Measurements from ENCODE around the gene UBXN7.

DNA sequence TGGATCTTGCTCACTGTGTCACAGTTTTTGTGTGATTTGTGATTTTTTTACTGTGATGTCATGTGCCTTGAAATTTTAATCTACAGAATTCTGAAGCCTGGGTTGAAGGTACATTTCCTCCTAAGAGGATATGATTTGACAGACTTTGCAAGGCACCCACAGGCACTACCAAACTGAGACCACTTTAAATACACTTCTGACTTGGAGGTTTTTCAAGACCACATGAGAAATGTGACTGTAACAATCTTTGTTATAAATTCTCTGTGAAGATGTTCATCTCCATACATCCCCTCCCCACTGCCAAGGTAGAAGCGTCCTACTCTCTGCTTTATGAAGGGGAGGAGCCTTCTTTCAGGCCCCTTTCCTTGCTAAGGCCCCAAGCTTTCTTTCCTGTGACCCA is 22.8 kb downstream of the UBXN7 start:
- TF ChIP-seq, protein P1, sequence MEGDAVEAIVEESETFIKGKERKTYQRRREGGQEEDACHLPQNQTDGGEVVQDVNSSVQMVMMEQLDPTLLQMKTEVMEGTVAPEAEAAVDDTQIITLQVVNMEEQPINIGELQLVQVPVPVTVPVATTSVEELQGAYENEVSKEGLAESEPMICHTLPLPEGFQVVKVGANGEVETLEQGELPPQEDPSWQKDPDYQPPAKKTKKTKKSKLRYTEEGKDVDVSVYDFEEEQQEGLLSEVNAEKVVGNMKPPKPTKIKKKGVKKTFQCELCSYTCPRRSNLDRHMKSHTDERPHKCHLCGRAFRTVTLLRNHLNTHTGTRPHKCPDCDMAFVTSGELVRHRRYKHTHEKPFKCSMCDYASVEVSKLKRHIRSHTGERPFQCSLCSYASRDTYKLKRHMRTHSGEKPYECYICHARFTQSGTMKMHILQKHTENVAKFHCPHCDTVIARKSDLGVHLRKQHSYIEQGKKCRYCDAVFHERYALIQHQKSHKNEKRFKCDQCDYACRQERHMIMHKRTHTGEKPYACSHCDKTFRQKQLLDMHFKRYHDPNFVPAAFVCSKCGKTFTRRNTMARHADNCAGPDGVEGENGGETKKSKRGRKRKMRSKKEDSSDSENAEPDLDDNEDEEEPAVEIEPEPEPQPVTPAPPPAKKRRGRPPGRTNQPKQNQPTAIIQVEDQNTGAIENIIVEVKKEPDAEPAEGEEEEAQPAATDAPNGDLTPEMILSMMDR (IDR thresholded peaks at IDR 0.05 in 2 of 3, conservative IDR thresholded peaks at IDR 0.05 in 1 of 3; ENCODE audit: borderline replicate concordance in 1 of 3, insufficient read depth in 1 of 3, low read depth in 2 of 3, low read length in 2 of 3): no peak
- TF ChIP-seq ELF1 (IDR thresholded peaks at IDR 0.05; ENCODE audit: borderline replicate concordance, low read depth): no peak
- TF ChIP-seq SRF (IDR thresholded peaks at IDR 0.05; ENCODE audit: low read depth): no peak
- TF ChIP-seq EZH2phosphoT487 (IDR thresholded peaks at IDR 0.05; ENCODE audit: borderline replicate concordance): no peak
- no peak for TF ChIP-seq EZH2 (IDR thresholded peaks at IDR 0.05)
- no peak for TF ChIP-seq EGR1 (IDR thresholded peaks at IDR 0.05; ENCODE audit: low read depth)
- TF ChIP-seq, protein P2, sequence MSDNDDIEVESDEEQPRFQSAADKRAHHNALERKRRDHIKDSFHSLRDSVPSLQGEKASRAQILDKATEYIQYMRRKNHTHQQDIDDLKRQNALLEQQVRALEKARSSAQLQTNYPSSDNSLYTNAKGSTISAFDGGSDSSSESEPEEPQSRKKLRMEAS (IDR thresholded peaks at IDR 0.05): no peak
- no peak for TF ChIP-seq TCF7L2 (IDR thresholded peaks at IDR 0.05; ENCODE audit: borderline replicate concordance, extremely low read depth, insufficient read depth, insufficient read length)
- no peak for TF ChIP-seq SIN3A (IDR thresholded peaks at IDR 0.05; ENCODE audit: low read depth)
- no peak for TF ChIP-seq SP1 (IDR thresholded peaks at IDR 0.05; ENCODE audit: low read depth)
- TF ChIP-seq POLR2AphosphoS5 (IDR thresholded peaks at IDR 0.05; ENCODE audit: low read depth, low read length): no peak
- TF ChIP-seq POLR2A (IDR thresholded peaks at IDR 0.05; ENCODE audit: borderline replicate concordance, extremely low read depth, insufficient read depth, insufficient read length): no peak
